Effector CD8-positive, alpha-beta T cell (primary cell): ENCODE measurements around the gene DHCR24.

Experiments
- DNase-seq: peaks from one replicate; lab custom pipeline; 2025; lab: John Stamatoyannopoulos, UW

DHCR24 gene

GRCh38 chr1:54816130-54816529, 70.9 kb downstream of the DHCR24 start:
- no peak for DNase-seq

GRCh38 chr1:54815086-54815876, 71.7 kb downstream of the DHCR24 start:
- DNase-seq, result no peak

- no peak for DNase-seq
Observed at GRCh38 chr1:54814571-54814970, 72.4 kb downstream of the DHCR24 start.

GRCh38 chr1:54814126-54814498, 72.9 kb downstream of the DHCR24 start:
- no peak for DNase-seq

GRCh38 chr1:54813485-54814125, 73.4 kb downstream of the DHCR24 start:
- no peak for DNase-seq

- no peak for DNase-seq
Observed at GRCh38 chr1:54812801-54813484, 74.1 kb downstream of the DHCR24 start.

GRCh38 chr1:54811739-54812655, 75.0 kb downstream of the DHCR24 start:
- no peak for DNase-seq

GRCh38 chr1:54811066-54811465, 75.9 kb downstream of the DHCR24 start:
- no peak for DNase-seq

- DNase-seq, result peak; percentile 43
Observed at GRCh38 chr1:54810153-54810942, 76.6 kb downstream of the DHCR24 start.

GRCh38 chr1:54809496-54810074, 77.4 kb downstream of the DHCR24 start:
- DNase-seq, result no peak

GRCh38 chr1:54808443-54809207, 78.4 kb downstream of the DHCR24 start:
- DNase-seq, result no peak

GRCh38 chr1:54807756-54808155, 79.2 kb downstream of the DHCR24 start:
- no peak for DNase-seq

- no peak for DNase-seq
Observed at GRCh38 chr1:54806931-54807611, 79.9 kb downstream of the DHCR24 start.

- DNase-seq, result no peak
Observed at GRCh38 chr1:54805981-54806381, 81.0 kb downstream of the DHCR24 start.

- no peak for DNase-seq
Observed at GRCh38 chr1:54805466-54805865, 81.5 kb downstream of the DHCR24 start.

GRCh38 chr1:54804471-54805132, 82.4 kb downstream of the DHCR24 start:
- no peak for DNase-seq

- DNase-seq, result no peak
Observed at GRCh38 chr1:54803761-54804470, 83.1 kb downstream of the DHCR24 start.
